GM10248 (cell line): ENCODE results near the gene LCMT2.

ENCODE experiments used
- CTCF ChIA-PET: fragments of 300-600 bp; sonication (Branson Sonifier 250); formaldehyde crosslinking; extraction: SDS; loops from one replicate; lab custom pipeline; 2021; ENCODE audit warnings: antibody characterized with exemption; lab: Yijun Ruan, JAX
- POLR2A ChIA-PET: fragments of 350-650 bp; sonication (Branson Sonifier 250); formaldehyde crosslinking; extraction: SDS; loops from one replicate; lab custom pipeline; 2020; ENCODE audit warnings: antibody characterized with exemption; lab: Yijun Ruan, JAX
- DNase-seq: peaks from one replicate; pipeline ENCODE4 v3.0.0; 2012; ENCODE audit errors: extremely low spot score
- TF ChIP-seq, protein P1 (sequence below): IDR thresholded peaks from 2 replicates; pipeline ENCODE4 v1.5.1; 2012; ENCODE audit warnings: mild to moderate bottlenecking, low read depth; ENCODE audit errors: extremely low read depth, missing control alignments, control extremely low read depth

LCMT2 gene

DNA sequence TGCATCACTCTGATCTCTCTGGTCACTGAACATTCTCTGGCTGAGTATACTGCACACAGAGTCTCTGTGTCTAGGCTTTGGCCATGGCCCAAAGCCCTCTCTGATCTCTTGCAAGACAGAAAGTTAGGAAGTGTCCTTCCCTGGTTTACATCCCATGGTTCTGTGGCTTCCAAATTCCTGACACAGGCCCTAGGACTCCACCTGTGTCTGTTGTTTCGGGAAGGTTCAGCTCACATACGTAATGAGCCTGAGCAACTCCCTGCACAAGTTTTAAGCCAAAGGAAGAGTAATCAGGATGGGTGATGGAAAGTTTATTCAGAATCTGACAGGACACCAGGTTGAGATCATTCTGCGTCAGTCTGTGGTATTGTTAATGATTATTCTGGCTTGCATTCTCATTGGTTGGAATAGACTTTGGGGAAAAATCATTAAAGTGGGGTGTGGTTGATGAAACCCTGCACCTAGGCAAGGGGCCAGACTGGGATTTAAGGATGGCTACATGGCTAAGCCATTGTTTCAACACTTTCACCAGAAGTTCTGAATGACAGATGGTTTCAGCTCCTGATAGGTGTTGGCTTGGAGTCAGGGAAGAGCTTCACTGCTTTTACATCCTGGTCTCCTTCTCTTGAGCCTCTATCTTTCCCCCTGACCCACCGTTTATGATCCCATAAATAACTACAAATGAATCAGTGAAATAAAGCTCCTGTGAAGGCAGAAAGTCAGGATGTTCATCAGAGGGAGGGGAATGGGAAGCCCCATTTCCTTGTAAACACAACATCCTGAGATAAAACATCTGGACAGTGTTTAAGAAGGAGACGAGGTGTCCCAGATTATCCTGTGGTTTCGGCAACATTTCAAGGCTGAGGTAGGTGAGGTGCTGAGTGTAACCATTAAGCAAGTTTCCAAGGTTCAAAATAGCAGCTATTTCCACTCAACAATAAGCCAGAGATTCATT, 14.1 kb downstream of the LCMT2 start:
- CTCF ChIA-PET, result interaction anchor here (1.2 to 3.0 kb wide), 4 partner anchors 31 to 91 kb away, joined by 3 to 9 read pairs (median 4); no protein-coding TSS in a partner anchor
- POLR2A ChIA-PET, result no interaction called here
- no peak for DNase-seq
- TF ChIP-seq, protein P1, sequence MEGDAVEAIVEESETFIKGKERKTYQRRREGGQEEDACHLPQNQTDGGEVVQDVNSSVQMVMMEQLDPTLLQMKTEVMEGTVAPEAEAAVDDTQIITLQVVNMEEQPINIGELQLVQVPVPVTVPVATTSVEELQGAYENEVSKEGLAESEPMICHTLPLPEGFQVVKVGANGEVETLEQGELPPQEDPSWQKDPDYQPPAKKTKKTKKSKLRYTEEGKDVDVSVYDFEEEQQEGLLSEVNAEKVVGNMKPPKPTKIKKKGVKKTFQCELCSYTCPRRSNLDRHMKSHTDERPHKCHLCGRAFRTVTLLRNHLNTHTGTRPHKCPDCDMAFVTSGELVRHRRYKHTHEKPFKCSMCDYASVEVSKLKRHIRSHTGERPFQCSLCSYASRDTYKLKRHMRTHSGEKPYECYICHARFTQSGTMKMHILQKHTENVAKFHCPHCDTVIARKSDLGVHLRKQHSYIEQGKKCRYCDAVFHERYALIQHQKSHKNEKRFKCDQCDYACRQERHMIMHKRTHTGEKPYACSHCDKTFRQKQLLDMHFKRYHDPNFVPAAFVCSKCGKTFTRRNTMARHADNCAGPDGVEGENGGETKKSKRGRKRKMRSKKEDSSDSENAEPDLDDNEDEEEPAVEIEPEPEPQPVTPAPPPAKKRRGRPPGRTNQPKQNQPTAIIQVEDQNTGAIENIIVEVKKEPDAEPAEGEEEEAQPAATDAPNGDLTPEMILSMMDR, result no peak

GRCh38 chr15:43314171-43314570, 16.2 kb downstream of the LCMT2 start:
- POLR2A ChIA-PET, result no interaction called here
- TF ChIP-seq, protein P1, result no peak
- CTCF ChIA-PET, result no interaction called here
- DNase-seq, result no peak

GRCh38 chr15:43312378-43312777, 18.0 kb downstream of the LCMT2 start:
- TF ChIP-seq, protein P1, result no peak
- POLR2A ChIA-PET, result no interaction called here
- CTCF ChIA-PET, result interaction anchor here (0.9 to 3.5 kb wide), 3 partner anchors 12 to 87 kb away, joined by 3 to 11 read pairs (median 3); no protein-coding TSS in a partner anchor
- no peak for DNase-seq

DNA sequence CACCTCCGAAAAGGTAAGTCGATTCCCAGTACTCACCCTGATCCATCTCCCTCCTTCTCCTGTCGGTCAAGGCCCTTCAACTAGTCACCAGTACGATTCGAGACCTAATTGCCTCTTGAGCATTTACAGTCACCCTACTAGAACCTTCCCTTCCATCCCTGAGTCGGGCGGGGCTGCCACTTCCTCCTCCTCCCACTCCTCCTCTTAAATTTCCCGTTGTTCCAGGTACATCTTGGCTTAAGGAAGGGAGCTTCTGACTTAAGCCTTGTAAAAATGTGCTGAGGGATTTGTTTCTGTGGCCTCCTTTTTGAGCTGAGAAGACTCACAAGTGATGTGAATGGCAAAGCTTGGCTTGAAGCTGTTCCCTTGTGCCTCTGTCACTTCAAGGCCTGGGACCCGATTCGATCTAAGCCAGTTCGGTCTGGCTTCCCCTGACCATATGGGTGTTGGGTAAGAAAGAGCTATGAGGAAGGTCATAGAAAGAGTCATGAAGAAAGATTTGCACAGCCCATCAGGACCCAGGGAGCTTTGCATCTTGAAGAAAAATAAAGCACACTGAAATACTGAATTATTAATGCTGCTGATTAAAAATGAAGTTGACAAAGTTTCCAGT, 28.1 kb downstream of the LCMT2 start, which contains the start of gene TGM7:
TSS of gene TGM7 (minus strand) at position 51 of the 613 bp plus-strand sequence.
- CTCF ChIA-PET, result interaction anchor here (1.4 to 6.7 kb wide), 2 partner anchors 16 to 35 kb away, joined by 3 to 41 read pairs; no protein-coding TSS in a partner anchor
- no peak for DNase-seq
- POLR2A ChIA-PET, result no interaction called here
- TF ChIP-seq, protein P1, result no peak

GRCh38 chr15:43299884-43300283, 30.5 kb downstream of the LCMT2 start:
- DNase-seq, result no peak
- ChIA-PET CTCF (no interaction called here), POLR2A (no interaction called here)
- TF ChIP-seq, protein P1, result no peak

DNA sequence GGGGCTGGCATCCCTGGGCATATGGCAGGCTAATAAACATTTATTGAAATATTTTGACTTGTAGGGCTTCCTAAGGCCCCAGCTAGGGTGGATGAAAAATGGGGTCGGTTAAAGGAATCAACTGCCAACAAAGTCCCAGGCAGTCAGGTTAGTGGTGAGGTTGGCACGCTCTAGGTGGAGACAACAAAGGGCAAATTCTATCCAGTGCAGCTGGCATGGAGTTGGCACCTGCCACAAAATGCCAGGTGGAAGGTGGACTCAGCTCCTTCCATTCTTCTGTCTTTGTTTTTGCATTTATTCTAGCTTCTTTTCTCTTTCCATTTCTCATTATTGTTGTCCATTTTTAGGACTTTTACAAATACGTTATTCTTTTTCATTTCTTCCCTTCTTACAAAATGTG, 31.0 kb downstream of the LCMT2 start:
- TF ChIP-seq, protein P1, result no peak
- ChIA-PET POLR2A (no interaction called here), CTCF (interaction anchor here (2.7 kb wide), 1 partner anchor 14 kb away, joined by 11 read pairs; no protein-coding TSS in a partner anchor)
- DNase-seq, result no peak
